ENCODE data around the gene TMEM132D. TPM values are rescaled to one million over a fixed set of nuclear protein-coding genes. Genes with fewer than 3 reads are reported as not detected.

The TMEM132D gene
- not detected for total RNA-seq

GRCh38 chr12:129903956-129904829 lies at the start of gene TMEM132D:
Gene TMEM132D (minus strand): TSS chr12:129904025.
- no peak within 1 kb of the TSS for H3K27ac Mint-ChIP-seq
- no peak for DNase-seq
- H3K36me3 Mint-ChIP-seq = no peaks in the 10 kb centered on the region
- H3K27me3 Mint-ChIP-seq = peaks cover 44% of the 10 kb centered on the region
- no peak within 1 kb of the TSS for H3K4me3 Mint-ChIP-seq
- no peaks in the 10 kb centered on the region for H3K9me3 Mint-ChIP-seq
- H3K4me1 Mint-ChIP-seq = no peaks in the 10 kb centered on the region

- no peak overlapping the region for H3K27ac Mint-ChIP-seq
- H3K4me3 Mint-ChIP-seq = no peak overlapping the region
- no peaks in the 10 kb centered on the region for H3K4me1 Mint-ChIP-seq
- no peaks in the 10 kb centered on the region for H3K27me3 Mint-ChIP-seq
- H3K9me3 Mint-ChIP-seq = no peaks in the 10 kb centered on the region
- no peaks in the 10 kb centered on the region for H3K36me3 Mint-ChIP-seq
- no peak for DNase-seq
These were observed 45.8 kb upstream of the TMEM132D start for GRCh38 chr12:129949651-129950050.

- H3K4me3 Mint-ChIP-seq = no peak overlapping the region
- no peaks in the 10 kb centered on the region for H3K4me1 Mint-ChIP-seq
- H3K27me3 Mint-ChIP-seq = no peaks in the 10 kb centered on the region
- no peak for DNase-seq
- no peak overlapping the region for H3K27ac Mint-ChIP-seq
- no peaks in the 10 kb centered on the region for H3K9me3 Mint-ChIP-seq
- no peaks in the 10 kb centered on the region for H3K36me3 Mint-ChIP-seq
These were observed 37.8 kb upstream of the TMEM132D start for GRCh38 chr12:129941618-129942017.

DNA sequence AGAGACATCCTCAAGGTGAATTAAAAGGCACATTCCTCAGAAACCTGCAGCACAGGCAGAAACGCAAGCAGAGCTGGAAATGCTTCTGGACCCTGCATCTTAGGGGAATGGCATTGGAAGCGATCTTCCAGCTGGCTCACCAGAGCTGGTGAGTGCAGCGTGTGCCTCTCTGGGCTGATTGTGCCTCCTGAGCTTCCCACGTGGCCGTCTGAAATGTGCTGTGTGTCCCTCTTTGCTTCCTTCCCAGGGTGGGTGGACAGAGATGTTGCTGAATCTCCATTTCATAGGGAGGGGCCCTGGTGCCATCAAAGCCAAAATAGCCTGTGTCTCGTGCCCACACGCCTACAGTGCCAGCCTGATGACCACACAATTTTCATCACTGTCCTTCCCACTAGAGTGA lies 34.3 kb upstream of the TMEM132D start:
- H3K27ac Mint-ChIP-seq = no peak overlapping the region

DNA sequence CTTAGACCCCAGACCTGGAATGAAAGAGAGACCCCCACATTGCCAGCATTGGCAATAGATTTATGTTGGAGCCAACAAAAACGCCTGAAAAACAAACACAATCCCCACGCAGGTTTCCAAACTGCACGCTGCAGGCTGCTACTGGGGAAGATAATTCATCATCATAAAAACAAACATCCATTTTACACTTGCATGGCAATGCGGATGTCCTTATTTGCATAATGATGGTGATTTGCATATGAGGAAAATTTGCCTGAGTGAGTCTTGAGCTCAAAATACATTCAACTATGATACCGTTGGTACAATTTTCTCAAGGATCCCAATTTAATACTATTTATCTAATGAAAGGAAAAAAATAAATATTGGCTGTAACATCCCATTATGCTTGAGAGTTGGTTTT lies 33.6 kb upstream of the TMEM132D start:
- Mint-ChIP-seq H3K4me1 (no peaks in the 10 kb centered on the region), H3K36me3 (no peaks in the 10 kb centered on the region), H3K27ac (no peak overlapping the region), H3K27me3 (no peaks in the 10 kb centered on the region), H3K9me3 (peaks cover 2% of the 10 kb centered on the region), H3K4me3 (no peak overlapping the region)
- DNase-seq = no peak

More for the DNA sequence above, 34.3 kb upstream of the TMEM132D start:
- Mint-ChIP-seq H3K9me3 (peaks cover 2% of the 10 kb centered on the region), H3K4me3 (no peak overlapping the region), H3K4me1 (no peaks in the 10 kb centered on the region), H3K27me3 (no peaks in the 10 kb centered on the region), H3K36me3 (no peaks in the 10 kb centered on the region)
- DNase-seq = no peak

DNA sequence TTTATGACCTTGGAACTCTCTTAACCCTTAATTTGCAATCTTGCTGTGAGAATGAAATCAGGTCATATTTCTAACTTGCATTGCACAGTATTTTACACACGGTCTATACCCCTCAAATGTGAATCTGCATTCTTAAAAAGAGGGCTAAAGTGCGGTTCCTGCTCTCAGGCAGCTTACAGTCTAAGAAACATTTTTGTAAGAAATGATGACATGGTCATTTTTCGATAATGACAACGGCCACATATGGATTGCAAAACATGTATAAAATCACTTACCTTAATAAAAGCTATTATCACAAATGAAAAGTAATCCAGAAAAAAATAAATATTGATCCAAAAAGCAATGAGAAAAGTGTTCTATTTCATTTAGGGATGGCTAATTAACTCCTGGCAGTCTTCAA lies 24.8 kb upstream of the TMEM132D start:
- Mint-ChIP-seq H3K9me3 (peaks cover 8% of the 10 kb centered on the region), H3K27ac (no peak overlapping the region), H3K27me3 (peaks cover 3% of the 10 kb centered on the region), H3K36me3 (no peaks in the 10 kb centered on the region), H3K4me1 (no peaks in the 10 kb centered on the region), H3K4me3 (no peak overlapping the region)
- DNase-seq = no peak

DNA sequence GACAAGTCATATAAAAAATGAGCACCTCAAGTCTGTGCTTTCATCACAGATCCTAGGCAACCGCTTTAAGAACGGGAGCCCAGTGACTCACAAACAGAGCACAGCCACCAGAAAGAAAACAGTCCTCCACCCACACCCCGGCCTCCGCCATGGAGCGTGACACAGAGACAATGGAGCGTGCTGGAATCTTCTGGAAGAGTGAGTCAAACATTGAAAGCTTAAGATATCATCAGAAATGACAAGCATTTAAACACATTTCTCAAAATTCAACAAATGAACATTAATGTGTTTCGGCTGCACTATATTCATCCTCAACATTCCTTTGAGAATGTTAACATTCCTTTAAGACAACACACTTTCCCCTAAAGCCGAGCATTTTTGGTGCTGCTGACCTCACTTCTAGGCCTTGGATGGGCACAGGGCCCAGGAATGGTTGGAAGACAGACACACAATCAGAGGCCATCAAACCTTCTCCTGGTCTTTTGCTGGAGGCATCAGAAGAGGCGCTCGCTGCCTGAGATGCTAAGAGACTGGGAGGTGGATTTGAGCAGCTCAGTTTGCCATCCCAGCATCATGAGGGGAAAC lies 23.6 kb upstream of the TMEM132D start:
- Mint-ChIP-seq H3K4me1 (no peaks in the 10 kb centered on the region), H3K27ac (no peak overlapping the region), H3K36me3 (no peaks in the 10 kb centered on the region), H3K9me3 (peaks cover 11% of the 10 kb centered on the region), H3K4me3 (no peak overlapping the region), H3K27me3 (peaks cover 3% of the 10 kb centered on the region)
- no peak for DNase-seq

DNA sequence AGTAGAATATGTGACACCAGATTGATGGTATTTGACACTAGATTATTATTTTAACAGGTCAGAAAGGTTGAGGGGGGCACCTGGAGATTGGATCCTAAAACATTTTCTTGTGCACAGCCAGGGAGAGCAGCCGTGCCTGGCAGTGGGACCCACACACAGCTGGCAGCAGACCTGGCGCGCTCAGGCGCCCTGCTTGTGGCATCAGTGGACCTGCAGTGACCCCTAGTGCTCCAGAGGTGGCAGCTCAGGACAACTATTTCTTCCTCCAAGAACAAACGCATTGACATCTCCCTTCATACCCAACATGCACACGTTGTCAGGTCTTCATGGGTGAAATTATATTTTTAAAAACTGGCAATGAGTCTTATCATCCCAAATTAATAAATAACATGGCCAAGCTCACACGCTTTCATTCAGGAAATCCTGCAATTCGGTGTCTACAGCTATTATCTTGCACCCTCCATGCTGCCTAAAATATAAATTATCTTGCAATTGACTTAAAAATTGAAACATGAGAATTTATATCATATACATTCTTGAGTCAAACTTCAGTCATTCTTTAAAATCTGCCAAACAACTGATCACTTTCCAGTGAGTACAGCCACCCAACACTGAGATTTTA lies 7.7 kb upstream of the TMEM132D start:
- DNase-seq = peak; percentile 22
- Mint-ChIP-seq H3K27ac (no peak overlapping the region), H3K27me3 (peaks cover 8% of the 10 kb centered on the region), H3K4me3 (no peak overlapping the region), H3K4me1 (no peaks in the 10 kb centered on the region), H3K36me3 (no peaks in the 10 kb centered on the region), H3K9me3 (no peaks in the 10 kb centered on the region)

GRCh38 chr12:129909051-129910020 lies 5.5 kb upstream of the TMEM132D start:
- no peaks in the 10 kb centered on the region for H3K4me1 Mint-ChIP-seq
- no peak overlapping the region for H3K4me3 Mint-ChIP-seq
- no peak for DNase-seq
- no peaks in the 10 kb centered on the region for H3K9me3 Mint-ChIP-seq
- H3K27me3 Mint-ChIP-seq = peaks cover 22% of the 10 kb centered on the region
- no peak overlapping the region for H3K27ac Mint-ChIP-seq
- no peaks in the 10 kb centered on the region for H3K36me3 Mint-ChIP-seq

- H3K27me3 Mint-ChIP-seq = peaks cover 38% of the 10 kb centered on the region
- no peaks in the 10 kb centered on the region for H3K4me1 Mint-ChIP-seq
- no peaks in the 10 kb centered on the region for H3K9me3 Mint-ChIP-seq
- H3K27ac Mint-ChIP-seq = no peak overlapping the region
- DNase-seq = no peak
- H3K36me3 Mint-ChIP-seq = no peaks in the 10 kb centered on the region
- no peak overlapping the region for H3K4me3 Mint-ChIP-seq
These were observed 506 bp downstream of the TMEM132D start for GRCh38 chr12:129903092-129903945.

- Mint-ChIP-seq H3K4me3 (no peak overlapping the region), H3K27ac (no peak overlapping the region), H3K36me3 (no peaks in the 10 kb centered on the region), H3K27me3 (peaks cover 38% of the 10 kb centered on the region), H3K4me1 (no peaks in the 10 kb centered on the region), H3K9me3 (no peaks in the 10 kb centered on the region)
- DNase-seq = no peak
These were observed 1.3 kb downstream of the TMEM132D start for GRCh38 chr12:129902371-129903091.

DNA sequence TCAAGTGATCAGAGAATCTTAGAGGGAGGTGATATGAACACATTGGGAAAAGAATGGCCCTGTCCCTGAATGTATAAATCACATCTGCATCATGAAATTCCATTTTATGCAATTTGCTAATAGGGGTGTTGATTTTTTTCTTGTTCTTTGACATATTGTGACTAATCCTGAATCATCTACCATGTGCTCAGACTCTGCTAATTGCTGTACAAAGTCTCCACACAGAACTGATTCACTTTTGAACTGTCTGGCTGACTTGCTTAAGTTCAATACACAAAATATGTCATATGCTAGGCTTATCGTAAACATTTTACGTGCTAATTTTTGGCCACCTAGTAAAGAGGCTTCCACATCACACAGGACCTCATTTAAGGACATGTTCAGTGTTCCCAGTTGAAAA lies 2.6 kb downstream of the TMEM132D start:
- Mint-ChIP-seq H3K4me3 (no peak overlapping the region), H3K4me1 (no peaks in the 10 kb centered on the region), H3K27ac (no peak overlapping the region), H3K9me3 (no peaks in the 10 kb centered on the region), H3K27me3 (peaks cover 38% of the 10 kb centered on the region), H3K36me3 (no peaks in the 10 kb centered on the region)
- no peak for DNase-seq

DNA sequence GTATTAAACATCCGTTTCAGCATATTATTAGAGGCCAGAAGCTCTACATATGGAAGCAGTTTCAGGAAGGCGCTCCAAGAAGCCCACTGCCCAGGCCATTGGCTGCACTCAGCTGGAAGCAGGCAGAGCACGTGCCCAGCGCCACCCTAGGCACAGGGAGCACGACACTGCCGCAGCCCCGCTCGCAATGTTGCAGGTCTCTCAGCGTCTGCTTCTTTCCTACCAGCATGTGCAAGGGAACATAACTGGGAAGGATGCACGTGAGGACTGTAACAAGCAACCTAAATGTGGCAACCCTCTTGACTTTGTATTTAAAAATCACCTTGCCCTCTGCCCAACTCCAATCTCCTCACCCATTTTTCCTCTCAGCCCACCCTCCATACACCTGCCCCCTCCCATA lies 3.5 kb downstream of the TMEM132D start:
- no peaks in the 10 kb centered on the region for H3K36me3 Mint-ChIP-seq
- no peak for DNase-seq
- peaks cover 32% of the 10 kb centered on the region for H3K27me3 Mint-ChIP-seq
- no peaks in the 10 kb centered on the region for H3K4me1 Mint-ChIP-seq
- H3K4me3 Mint-ChIP-seq = no peak overlapping the region
- H3K9me3 Mint-ChIP-seq = no peaks in the 10 kb centered on the region
- no peak overlapping the region for H3K27ac Mint-ChIP-seq
